ENCODE measurements around the gene HPD. TPM values are rescaled to one million over a fixed set of nuclear protein-coding genes. Genes with fewer than 3 reads are reported as not detected.
"Not testable (repeated sequence)": the region's sequence is repeated elsewhere in the genome, so short reads cannot be mapped to it uniquely, and the experiment has no call there.

HPD gene
- total and polyA plus RNA-seq, 2 donors (not counting 3 experiments of a cell fraction or from before 2014, with no cell fraction given), result not detected

GRCh38 chr12:121861636-121862254 is 3.1 kb upstream of the HPD start:
- intact Hi-C loops (cut with micrococcal nuclease) (no loop called here), dilution Hi-C loops (cut with MboI; ENCODE audit: extremely low pct_ligation_motif_present, low sequenced_read_pairs) (no loop called here)
- no TSS peak for BruUV-seq (replicated peaks)
- TF ChIP-seq MAX (IDR thresholded peaks at IDR 0.05; ENCODE audit: insufficient read depth, insufficient read length) (no peak), MYC (IDR thresholded peaks at IDR 0.05; ENCODE audit: low read depth, low read length) (no peak), EZH2 (IDR thresholded peaks at IDR 0.05; ENCODE audit: borderline replicate concordance, low read depth, low read length, severe bottlenecking) (no peak), JUN (IDR thresholded peaks at IDR 0.05; ENCODE audit: borderline replicate concordance, insufficient read depth, insufficient read length, low read depth) (no peak), POLR2A (IDR thresholded peaks at IDR 0.05; ENCODE audit: low read depth, low read length) (no peak), FOS (IDR thresholded peaks at IDR 0.05; ENCODE audit: borderline replicate concordance, insufficient read depth, low read length) (no peak), GATA2 (IDR thresholded peaks at IDR 0.05; ENCODE audit: insufficient read depth, insufficient read length, low read depth, low read length) (no peak), POLR2AphosphoS5 (IDR thresholded peaks at IDR 0.05; ENCODE audit: insufficient read depth, low read depth, low read length) (no peak), CTCF (IDR thresholded peaks at IDR 0.05; ENCODE audit: extremely low read depth in 1 of 2, insufficient read depth in 1 of 2, low read depth in 1 of 2, low read length in 2 of 2) (no peak)
- H3K9me3 ChIP-seq (replicated peaks; ENCODE audit: control insufficient read depth, insufficient read depth, low read length), result no peaks in the 10 kb centered on the region
- no peak overlapping the region for H3K27ac ChIP-seq (ENCODE audit: insufficient read depth, low read depth, low read length)
- DNase-seq (ENCODE audit: low read depth, low spot score) (no peak), FAIRE-seq (no peak)
- no peak overlapping the region for H3K4me3 ChIP-seq (replicated peaks in 1 of 3; ENCODE audit: insufficient read depth in 1 of 3, low read depth in 1 of 3, low read length in 3 of 3)
- CTCF ChIA-PET, result interaction anchor here (1.0 to 1.6 kb wide), 4 partner anchors 8 to 50 kb away, joined by 3 read pairs; no protein-coding TSS in a partner anchor
- H2AFZ ChIP-seq (ENCODE audit: low read depth, low read length), result no peak overlapping the region
- no peaks in the 10 kb centered on the region for H3K79me2 ChIP-seq (ENCODE audit: control insufficient read depth, insufficient read depth, low read length)
- no peak overlapping the region for H3K4me2 ChIP-seq (ENCODE audit: insufficient read depth, low read length)
- no peaks in the 10 kb centered on the region for H3K9me1 ChIP-seq (replicated peaks; ENCODE audit: control insufficient read depth, extremely low read depth, insufficient read depth, low read length)
- H4K20me1 ChIP-seq (replicated peaks; ENCODE audit: control insufficient read depth, extremely low read depth, insufficient read depth, low read length), result no peaks in the 10 kb centered on the region
- POLR2A ChIA-PET, result no interaction called here
- H3K36me3 ChIP-seq (ENCODE audit: control insufficient read depth in 2 of 2, extremely low read depth in 1 of 2, insufficient read depth in 2 of 2, low read length in 2 of 2), result no peaks in the 10 kb centered on the region
- no peak overlapping the region for H3K9ac ChIP-seq (replicated peaks; ENCODE audit: extremely low read depth, insufficient read depth, low read length)
- H3K27me3 ChIP-seq (ENCODE audit: control insufficient read depth in 2 of 2, insufficient read depth in 2 of 2, low read length in 2 of 2), result no peaks in the 10 kb centered on the region
- no peaks in the 10 kb centered on the region for H3K4me1 ChIP-seq (ENCODE audit: control insufficient read depth, extremely low read depth, insufficient read depth, low read length)

- H3K4me1 ChIP-seq (ENCODE audit: control insufficient read depth, extremely low read depth, insufficient read depth, low read length); H3K9me3 ChIP-seq (replicated peaks; ENCODE audit: control insufficient read depth, insufficient read depth, low read length); H3K9me1 ChIP-seq (replicated peaks; ENCODE audit: control insufficient read depth, extremely low read depth, insufficient read depth, low read length); H3K9ac ChIP-seq (replicated peaks; ENCODE audit: extremely low read depth, insufficient read depth, low read length); FAIRE-seq; DNase-seq (ENCODE audit: low read depth, low spot score); intact Hi-C loops (cut with micrococcal nuclease); H3K4me2 ChIP-seq (ENCODE audit: insufficient read depth, low read length); H3K79me2 ChIP-seq (ENCODE audit: control insufficient read depth, insufficient read depth, low read length); H3K36me3 ChIP-seq (ENCODE audit: control insufficient read depth in 2 of 2, extremely low read depth in 1 of 2, insufficient read depth in 2 of 2, low read length in 2 of 2); H4K20me1 ChIP-seq (replicated peaks; ENCODE audit: control insufficient read depth, extremely low read depth, insufficient read depth, low read length); H3K27ac ChIP-seq (ENCODE audit: insufficient read depth, low read depth, low read length); dilution Hi-C loops (cut with MboI; ENCODE audit: extremely low pct_ligation_motif_present, low sequenced_read_pairs); H3K27me3 ChIP-seq (ENCODE audit: control insufficient read depth in 2 of 2, insufficient read depth in 2 of 2, low read length in 2 of 2); H3K4me3 ChIP-seq (replicated peaks in 1 of 3; ENCODE audit: insufficient read depth in 1 of 3, low read depth in 1 of 3, low read length in 3 of 3); H2AFZ ChIP-seq (ENCODE audit: low read depth, low read length); POLR2A ChIA-PET; BruUV-seq (replicated peaks): not testable (repeated sequence)
- CTCF ChIA-PET, result interaction anchor here (1.6 kb wide), 1 partner anchor 9 kb away, joined by 3 read pairs; no protein-coding TSS in a partner anchor
Observed at GRCh38 chr12:121860699-121861098, 2.0 kb upstream of the HPD start.
